Trophoblast cell (in vitro differentiated cells and primary cell): Measurements from ENCODE around the gene CRIM1.

Experiments used
- DNase-seq, 2 donors: peaks; one replicate each; pipeline ENCODE4 v3.0.0-alpha.2; 2016
- H2AFZ ChIP-seq: 2 replicates; pipeline ENCODE4 v1.6.1; 2013; ENCODE audit warnings: low read length, moderate library complexity, mild to moderate bottlenecking; ENCODE audit not compliant: insufficient read depth, poor library complexity
- H2AK5ac ChIP-seq: 2 replicates; pipeline ENCODE4 v1.6.1; 2013; ENCODE audit warnings: mild to moderate bottlenecking, low read length
- H2BK120ac ChIP-seq: 2 replicates; pipeline ENCODE4 v1.6.1; 2013; ENCODE audit warnings: low read length, mild to moderate bottlenecking, moderate library complexity; ENCODE audit not compliant: insufficient read depth, poor library complexity
- H2BK12ac ChIP-seq: 2 replicates; pipeline ENCODE4 v1.6.1; 2013; ENCODE audit warnings: mild to moderate bottlenecking, low read length, moderate library complexity
- H2BK5ac ChIP-seq: 2 replicates; pipeline ENCODE4 v1.6.1; 2013; ENCODE audit warnings: low read length, low read depth, moderate library complexity, mild to moderate bottlenecking; ENCODE audit not compliant: poor library complexity
- H3K14ac ChIP-seq: 2 replicates; pipeline ENCODE4 v1.6.1; 2013; ENCODE audit warnings: mild to moderate bottlenecking, low read length
- H3K18ac ChIP-seq: 2 replicates; pipeline ENCODE4 v1.6.1; 2013; ENCODE audit warnings: mild to moderate bottlenecking, low read length
- H3K23ac ChIP-seq: 2 replicates; pipeline ENCODE4 v1.6.1; 2013; ENCODE audit warnings: low read length
- H3K27ac ChIP-seq: 2 replicates; pipeline ENCODE4 v1.5.1; 2013; ENCODE audit warnings: low read depth, mild to moderate bottlenecking, inconsistent platforms, low read length, moderate library complexity
- H3K27me3 ChIP-seq: 2 replicates; pipeline ENCODE4 v1.6.1; 2013; ENCODE audit warnings: inconsistent platforms, mild to moderate bottlenecking, low read length, moderate library complexity; ENCODE audit not compliant: insufficient read depth
- H3K36me3 ChIP-seq, 2 experiments: 1 replicate in 1 of 2; 2 replicates in 1 of 2; pipeline ENCODE4 v1.6.1; 2013; ENCODE audit warnings: low read length in 2 of 2, mild to moderate bottlenecking in 2 of 2, moderate library complexity in 1 of 2; ENCODE audit not compliant: insufficient read depth in 2 of 2, control insufficient read depth in 1 of 2
- H3K4ac ChIP-seq: 2 replicates; pipeline ENCODE4 v1.6.1; 2013; ENCODE audit warnings: low read depth, mild to moderate bottlenecking, low read length, moderate library complexity
- H3K4me1 ChIP-seq, 2 experiments: 1 replicate in 1 of 2; 2 replicates in 1 of 2; pipeline ENCODE4 v1.6.1; 2013; ENCODE audit warnings: low read length in 2 of 2, mild to moderate bottlenecking in 2 of 2, moderate library complexity in 1 of 2; ENCODE audit not compliant: insufficient read depth in 2 of 2, control insufficient read depth in 1 of 2
- H3K4me2 ChIP-seq: 2 replicates; pipeline ENCODE4 v1.6.1; 2013; ENCODE audit warnings: inconsistent platforms, mild to moderate bottlenecking, low read length, moderate library complexity
- H3K4me3 ChIP-seq: 2 replicates; pipeline ENCODE4 v1.5.1; 2013; ENCODE audit warnings: mild to moderate bottlenecking, low read depth, low read length, inconsistent platforms
- H3K79me1 ChIP-seq: one replicate; pipeline ENCODE4 v1.6.1; 2013; ENCODE audit warnings: low read length
- H3K79me2 ChIP-seq: 2 replicates; pipeline ENCODE4 v1.6.1; 2013; ENCODE audit warnings: low read length, mild to moderate bottlenecking; ENCODE audit not compliant: control insufficient read depth, insufficient read depth, poor library complexity
- H3K9ac ChIP-seq: 2 replicates; pipeline ENCODE4 v1.6.1; 2013; ENCODE audit warnings: mild to moderate bottlenecking, low read length
- H3K9me3 ChIP-seq: 2 replicates; pipeline ENCODE4 v1.6.1; 2013; ENCODE audit warnings: low read depth, mild to moderate bottlenecking, control low read depth, inconsistent platforms, low read length; ENCODE audit not compliant: insufficient read depth
- H4K12ac ChIP-seq: 2 replicates; pipeline ENCODE4 v1.6.1; 2013; ENCODE audit warnings: low read depth, mild to moderate bottlenecking, low read length, moderate library complexity
- H4K8ac ChIP-seq: 2 replicates; pipeline ENCODE4 v1.6.1; 2013; ENCODE audit warnings: low read depth, mild to moderate bottlenecking, low read length, moderate library complexity
- H4K91ac ChIP-seq: one replicate; pipeline ENCODE4 v1.6.1; 2013; ENCODE audit warnings: low read depth, mild to moderate bottlenecking, low read length, moderate library complexity
- WGBS: extraction: QIAGEN DNeasy Blood & Tissue Kit; methylation state at CpG from one replicate; pipeline ENCODE4 v1.1.7; 2013; ENCODE audit warnings: missing lambda C conversion rate; ENCODE audit not compliant: insufficient read length, insufficient coverage; ENCODE audit errors: extremely low coverage; 5-methylcytosine and 5-hydroxymethylcytosine counted together

CRIM1 gene

DNA sequence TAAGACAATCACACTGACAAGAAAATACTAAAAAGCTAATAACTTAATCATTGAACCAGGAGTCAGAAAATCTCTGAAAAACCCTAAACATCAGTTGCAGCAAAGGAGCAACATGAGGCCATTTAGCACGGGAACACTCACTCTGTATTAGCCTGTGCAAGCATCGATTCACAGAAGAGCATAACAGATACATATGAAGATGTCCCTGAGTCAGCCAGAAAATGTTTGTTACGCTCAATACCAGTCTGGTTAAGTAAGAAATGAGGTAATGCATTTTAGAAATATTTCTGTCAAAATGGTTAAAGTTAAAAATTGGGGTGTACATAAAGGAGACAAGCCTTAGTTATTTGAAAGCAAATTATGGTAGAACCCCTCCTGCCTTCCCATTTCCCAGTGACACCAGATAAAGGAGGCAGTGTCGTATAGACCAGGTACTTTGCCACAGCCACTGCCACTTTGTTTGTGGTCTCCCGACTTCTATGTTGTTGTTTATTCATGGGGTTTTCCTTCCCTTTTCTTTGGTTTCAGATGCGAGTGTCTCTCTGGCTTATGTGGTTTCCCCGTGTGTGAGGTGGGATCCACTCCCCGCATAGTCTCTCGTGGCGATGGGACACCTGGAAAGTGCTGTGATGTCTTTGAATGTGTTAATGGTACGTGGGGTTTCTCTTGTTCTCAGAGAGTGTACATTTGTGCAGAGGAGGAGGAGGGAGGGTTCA is 108.6 kb downstream of the CRIM1 start:
- no peak overlapping the region for H2BK120ac ChIP-seq
- H3K27me3 ChIP-seq, result no peaks in the 10 kb centered on the region
- no peak overlapping the region for H4K12ac ChIP-seq
- peaks cover 7% of the 10 kb centered on the region for H3K79me1 ChIP-seq
- no peak overlapping the region for H3K9ac ChIP-seq
- no peak overlapping the region for H4K91ac ChIP-seq
- WGBS, result no CpG with 5 or more reads among the region's 11 CpGs
- no peak overlapping the region for H2AK5ac ChIP-seq
- no peak overlapping the region for H3K14ac ChIP-seq
- H3K79me2 ChIP-seq, result peaks cover 2% of the 10 kb centered on the region
- H3K23ac ChIP-seq, result no peak overlapping the region
- no peaks in the 10 kb centered on the region for H3K9me3 ChIP-seq
- H3K36me3 ChIP-seq, result peaks cover 12 to 28% of the 10 kb centered on the region in 2 experiments
- no peak overlapping the region for H3K4ac ChIP-seq
- peaks cover 5 to 11% of the 10 kb centered on the region in 2 experiments for H3K4me1 ChIP-seq
- no peak overlapping the region for H2AFZ ChIP-seq
- no peak overlapping the region for H2BK5ac ChIP-seq
- no peak for DNase-seq
- no peak overlapping the region for H3K4me3 ChIP-seq
- H3K18ac ChIP-seq, result peak overlapping the region; percentile 81
- H2BK12ac ChIP-seq, result peak overlapping the region; percentile 84
- no peak overlapping the region for H3K27ac ChIP-seq
- peak overlapping the region; percentile 16 for H4K8ac ChIP-seq
- H3K4me2 ChIP-seq, result no peak overlapping the region

GRCh38 chr2:36466135-36466534 is 110.6 kb downstream of the CRIM1 start:
- Histone ChIP-seq H3K4ac (no peak overlapping the region), H3K79me1 (peaks cover 2% of the 10 kb centered on the region), H4K91ac (no peak overlapping the region), H3K4me1 (peaks cover 0 to 3% of the 10 kb centered on the region in 2 experiments), H3K36me3 (peaks cover 12 to 29% of the 10 kb centered on the region in 2 experiments), H3K18ac (no peak overlapping the region), H3K4me2 (no peak overlapping the region), H2BK5ac (no peak overlapping the region), H2AK5ac (no peak overlapping the region), H3K27ac (no peak overlapping the region), H2BK12ac (no peak overlapping the region), H3K27me3 (no peaks in the 10 kb centered on the region), H4K8ac (no peak overlapping the region), H3K14ac (no peak overlapping the region), H2AFZ (no peak overlapping the region), H3K9me3 (no peaks in the 10 kb centered on the region), H2BK120ac (no peak overlapping the region), H3K9ac (no peak overlapping the region), H3K4me3 (no peak overlapping the region), H4K12ac (no peak overlapping the region), H3K23ac (no peak overlapping the region), H3K79me2 (peaks cover 2% of the 10 kb centered on the region)
- no CpG with 5 or more reads among the region's 4 CpGs for WGBS
- DNase-seq, result no peak

DNA sequence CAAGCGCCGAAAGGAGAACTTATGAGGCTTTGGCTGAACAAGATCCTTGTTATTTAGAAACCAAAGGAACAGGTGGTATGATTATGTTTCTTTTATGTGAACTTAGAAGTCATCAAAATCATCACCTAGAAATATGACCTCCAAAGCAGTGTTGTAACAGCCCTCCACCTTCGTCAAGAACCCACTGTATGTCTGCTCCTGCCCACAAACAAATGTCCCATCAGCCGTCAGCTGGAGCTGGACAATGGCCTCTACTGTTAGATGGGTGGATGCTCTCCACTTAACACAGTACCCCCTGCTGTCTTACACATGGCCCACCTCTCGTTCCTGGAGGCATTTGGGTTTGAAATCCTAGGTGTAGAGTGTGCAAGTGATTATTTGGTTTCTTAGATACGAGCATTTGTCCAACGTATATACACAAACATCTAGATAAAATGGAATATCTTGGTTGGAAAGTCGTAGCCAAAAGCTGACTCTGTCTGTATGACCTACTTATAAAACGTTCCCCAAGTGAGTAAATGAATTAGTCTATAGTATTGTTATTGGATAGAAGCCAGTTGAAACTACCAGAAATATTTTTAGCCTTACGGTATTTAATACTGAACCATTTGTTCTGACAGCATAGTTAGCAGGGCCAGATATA is 113.0 kb downstream of the CRIM1 start:
- H2BK12ac ChIP-seq, result no peak overlapping the region
- no peak overlapping the region for H2AK5ac ChIP-seq
- H2BK120ac ChIP-seq, result no peak overlapping the region
- no peak overlapping the region for H2BK5ac ChIP-seq
- no peak overlapping the region for H3K4ac ChIP-seq
- no peak overlapping the region for H3K23ac ChIP-seq
- no peak overlapping the region for H4K12ac ChIP-seq
- no peak overlapping the region for H3K4me2 ChIP-seq
- H3K27me3 ChIP-seq, result no peaks in the 10 kb centered on the region
- no peaks in the 10 kb centered on the region for H3K9me3 ChIP-seq
- no peaks in the 10 kb centered on the region for H3K4me1 ChIP-seq
- H3K14ac ChIP-seq, result no peak overlapping the region
- no peak overlapping the region for H2AFZ ChIP-seq
- WGBS, result no CpG with 5 or more reads among the region's 10 CpGs
- H3K18ac ChIP-seq, result no peak overlapping the region
- H4K91ac ChIP-seq, result no peak overlapping the region
- H3K4me3 ChIP-seq, result no peak overlapping the region
- DNase-seq, result no peak
- peaks cover 11 to 35% of the 10 kb centered on the region in 2 experiments for H3K36me3 ChIP-seq
- H3K27ac ChIP-seq, result no peak overlapping the region
- H3K9ac ChIP-seq, result no peak overlapping the region
- no peaks in the 10 kb centered on the region for H3K79me1 ChIP-seq
- H4K8ac ChIP-seq, result no peak overlapping the region
- H3K79me2 ChIP-seq, result no peaks in the 10 kb centered on the region

GRCh38 chr2:36469106-36469477 is 113.5 kb downstream of the CRIM1 start:
- H3K9me3 ChIP-seq, result no peaks in the 10 kb centered on the region
- no peak overlapping the region for H2AFZ ChIP-seq
- H2BK120ac ChIP-seq, result no peak overlapping the region
- WGBS, result no CpG with 5 or more reads among the region's 1 CpG
- no peak overlapping the region for H3K4ac ChIP-seq
- H3K9ac ChIP-seq, result no peak overlapping the region
- H3K14ac ChIP-seq, result no peak overlapping the region
- H4K12ac ChIP-seq, result no peak overlapping the region
- H3K4me1 ChIP-seq, result no peaks in the 10 kb centered on the region
- no peak overlapping the region for H4K8ac ChIP-seq
- H3K36me3 ChIP-seq, result peaks cover 11 to 33% of the 10 kb centered on the region in 2 experiments
- H3K79me2 ChIP-seq, result no peaks in the 10 kb centered on the region
- no peak overlapping the region for H3K27ac ChIP-seq
- no peak overlapping the region for H2BK12ac ChIP-seq
- no peaks in the 10 kb centered on the region for H3K79me1 ChIP-seq
- H4K91ac ChIP-seq, result no peak overlapping the region
- no peak overlapping the region for H2AK5ac ChIP-seq
- H2BK5ac ChIP-seq, result no peak overlapping the region
- no peaks in the 10 kb centered on the region for H3K27me3 ChIP-seq
- no peak overlapping the region for H3K4me3 ChIP-seq
- no peak overlapping the region for H3K18ac ChIP-seq
- H3K4me2 ChIP-seq, result no peak overlapping the region
- no peak overlapping the region for H3K23ac ChIP-seq
- DNase-seq, result no peak
